ENCODE measurements around the gene ACVRL1. TPM values are rescaled to one million over a fixed set of nuclear protein-coding genes. Genes with fewer than 3 reads are reported as not detected.

ACVRL1 gene
- total and polyA plus RNA-seq, 9 of the 15 experiments (the other 6 are each of a cell fraction or from before 2014, with no cell fraction given) = 0.07 to 1.4 (median 0.30) TPM

- TF ChIP-seq, protein P1, sequence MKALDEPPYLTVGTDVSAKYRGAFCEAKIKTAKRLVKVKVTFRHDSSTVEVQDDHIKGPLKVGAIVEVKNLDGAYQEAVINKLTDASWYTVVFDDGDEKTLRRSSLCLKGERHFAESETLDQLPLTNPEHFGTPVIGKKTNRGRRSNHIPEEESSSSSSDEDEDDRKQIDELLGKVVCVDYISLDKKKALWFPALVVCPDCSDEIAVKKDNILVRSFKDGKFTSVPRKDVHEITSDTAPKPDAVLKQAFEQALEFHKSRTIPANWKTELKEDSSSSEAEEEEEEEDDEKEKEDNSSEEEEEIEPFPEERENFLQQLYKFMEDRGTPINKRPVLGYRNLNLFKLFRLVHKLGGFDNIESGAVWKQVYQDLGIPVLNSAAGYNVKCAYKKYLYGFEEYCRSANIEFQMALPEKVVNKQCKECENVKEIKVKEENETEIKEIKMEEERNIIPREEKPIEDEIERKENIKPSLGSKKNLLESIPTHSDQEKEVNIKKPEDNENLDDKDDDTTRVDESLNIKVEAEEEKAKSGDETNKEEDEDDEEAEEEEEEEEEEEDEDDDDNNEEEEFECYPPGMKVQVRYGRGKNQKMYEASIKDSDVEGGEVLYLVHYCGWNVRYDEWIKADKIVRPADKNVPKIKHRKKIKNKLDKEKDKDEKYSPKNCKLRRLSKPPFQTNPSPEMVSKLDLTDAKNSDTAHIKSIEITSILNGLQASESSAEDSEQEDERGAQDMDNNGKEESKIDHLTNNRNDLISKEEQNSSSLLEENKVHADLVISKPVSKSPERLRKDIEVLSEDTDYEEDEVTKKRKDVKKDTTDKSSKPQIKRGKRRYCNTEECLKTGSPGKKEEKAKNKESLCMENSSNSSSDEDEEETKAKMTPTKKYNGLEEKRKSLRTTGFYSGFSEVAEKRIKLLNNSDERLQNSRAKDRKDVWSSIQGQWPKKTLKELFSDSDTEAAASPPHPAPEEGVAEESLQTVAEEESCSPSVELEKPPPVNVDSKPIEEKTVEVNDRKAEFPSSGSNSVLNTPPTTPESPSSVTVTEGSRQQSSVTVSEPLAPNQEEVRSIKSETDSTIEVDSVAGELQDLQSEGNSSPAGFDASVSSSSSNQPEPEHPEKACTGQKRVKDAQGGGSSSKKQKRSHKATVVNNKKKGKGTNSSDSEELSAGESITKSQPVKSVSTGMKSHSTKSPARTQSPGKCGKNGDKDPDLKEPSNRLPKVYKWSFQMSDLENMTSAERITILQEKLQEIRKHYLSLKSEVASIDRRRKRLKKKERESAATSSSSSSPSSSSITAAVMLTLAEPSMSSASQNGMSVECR (CRISPR knock-in tag; IDR thresholded peaks at IDR 0.05) = no peak
- no peak for TF ChIP-seq TSC22D4 (tag; IDR thresholded peaks at IDR 0.05)
- no peak for TF ChIP-seq MYC (IDR thresholded peaks at IDR 0.05; ENCODE audit: low read depth, low read length)
- no peak for TF ChIP-seq MYC (CRISPR knock-in tag; IDR thresholded peaks at IDR 0.05; ENCODE audit: borderline replicate concordance, low read depth)
- no peak for TF ChIP-seq FOS (IDR thresholded peaks at IDR 0.05; ENCODE audit: extremely low read depth, insufficient read length)
- no peak for TF ChIP-seq TBL1XR1 (IDR thresholded peaks at IDR 0.05; ENCODE audit: low read length in 2 of 2)
- no peak for TF ChIP-seq FOXJ2 (tag; IDR thresholded peaks at IDR 0.05)
- peak; percentile 61 for TF ChIP-seq POLR2AphosphoS5 (IDR thresholded peaks at IDR 0.05; ENCODE audit: control insufficient read depth, insufficient read depth, low read depth, low read length)
These were observed 1.7 kb downstream of the ACVRL1 start (continued) for GRCh38 chr12:51908876-51909592.
